NCI-H1930 (cell line): Measurements from ENCODE around the gene MIS18BP1.
"Not testable (repeated sequence)": the region's sequence is repeated elsewhere in the genome, so short reads cannot be mapped to it uniquely, and the experiment has no call there.

ENCODE experiments used
- DNase-seq, 2 experiments: peaks; one replicate each; lab custom pipeline; 2025; lab: John Stamatoyannopoulos, UW

The MIS18BP1 gene

DNA sequence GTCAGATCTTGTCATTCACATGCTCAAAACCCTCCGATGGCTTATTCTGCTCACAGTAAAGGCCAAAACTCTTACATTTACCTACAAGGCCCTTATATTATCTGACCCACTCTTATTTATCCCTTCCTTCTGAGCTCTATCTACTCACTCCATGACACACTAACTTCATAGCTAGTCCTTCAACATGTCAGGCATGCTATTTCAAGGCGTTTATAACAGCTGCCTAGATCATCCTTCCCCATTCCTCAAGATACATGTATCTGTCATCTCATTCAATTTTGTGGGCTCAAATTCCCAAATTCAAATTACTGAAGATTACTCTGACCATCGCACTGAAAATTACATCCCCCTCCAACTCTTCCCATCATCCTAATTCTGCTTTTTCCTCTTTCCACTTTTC is 6.9 kb downstream of the MIS18BP1 start:
- DNase-seq: no peak

- no peak for DNase-seq
Observed at GRCh38 chr14:45242706-45243105, 10.3 kb downstream of the MIS18BP1 start.

DNA sequence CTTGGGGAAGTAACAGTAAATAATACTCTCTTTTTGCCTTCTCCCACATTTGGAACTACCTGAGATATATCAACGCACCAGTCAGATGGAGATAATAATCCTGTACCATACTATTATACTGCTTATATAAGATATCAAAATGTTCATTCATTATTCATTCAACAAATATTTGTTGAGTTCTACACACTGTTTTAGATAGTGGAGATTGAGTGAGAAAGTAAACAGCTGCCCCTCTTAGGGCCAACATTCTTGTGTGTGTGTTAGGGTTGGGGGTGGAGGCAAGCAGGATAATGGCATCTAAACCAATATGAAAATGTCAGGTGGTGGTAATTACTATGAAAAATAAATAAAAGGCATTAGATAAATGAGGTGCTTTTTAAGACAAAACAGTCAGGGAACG is 14.0 kb downstream of the MIS18BP1 start:
- DNase-seq: no peak

DNA sequence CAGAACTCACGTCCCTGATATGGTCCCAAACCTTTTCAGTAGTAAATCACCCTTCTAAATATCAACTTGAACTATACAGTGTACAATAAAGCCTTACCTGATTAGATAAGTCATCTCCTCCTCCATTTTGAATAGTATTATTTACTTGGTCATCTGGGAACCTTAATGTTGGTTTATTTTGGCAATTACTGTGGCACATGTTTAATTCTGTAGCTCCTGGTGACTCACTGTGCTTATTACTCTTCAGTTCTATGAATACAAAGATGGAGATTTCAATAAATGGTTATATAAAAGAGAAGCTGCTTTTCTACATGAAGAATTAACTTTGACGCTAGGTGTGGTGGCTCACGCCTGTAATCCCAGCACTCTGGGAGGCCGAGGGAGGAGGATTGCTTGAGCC is 25.4 kb downstream of the MIS18BP1 start:
- no peak for DNase-seq

- DNase-seq: no peak
Observed at GRCh38 chr14:45222485-45223262, 30.3 kb downstream of the MIS18BP1 start.

GRCh38 chr14:45214341-45214740 is 38.7 kb downstream of the MIS18BP1 start:
- DNase-seq: not testable (repeated sequence)

- not testable (repeated sequence) for DNase-seq
Observed at GRCh38 chr14:45213716-45214115, 39.3 kb downstream of the MIS18BP1 start.

- DNase-seq: no peak
Observed at GRCh38 chr14:45212231-45212630, 40.8 kb downstream of the MIS18BP1 start.

GRCh38 chr14:45211295-45211694 is 41.7 kb downstream of the MIS18BP1 start:
- DNase-seq: no peak

DNA sequence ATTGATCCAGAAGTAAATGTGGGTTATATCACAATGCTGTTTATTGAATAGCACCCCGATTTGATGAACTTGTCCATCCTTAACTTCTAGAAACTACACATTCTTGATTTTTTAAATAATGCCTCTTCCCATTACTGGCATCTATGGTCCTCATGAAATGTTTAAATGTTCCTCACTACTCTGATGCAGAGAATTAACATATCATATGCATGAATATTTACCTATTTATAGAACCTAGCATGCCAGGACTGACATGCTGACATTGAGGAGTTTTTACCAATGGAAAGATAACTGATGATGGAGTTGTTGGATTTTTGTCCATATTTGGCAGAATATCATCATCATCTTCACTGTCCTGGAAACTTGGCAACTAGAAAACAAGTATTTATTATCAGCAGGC is 42.8 kb downstream of the MIS18BP1 start:
- DNase-seq: no peak

DNA sequence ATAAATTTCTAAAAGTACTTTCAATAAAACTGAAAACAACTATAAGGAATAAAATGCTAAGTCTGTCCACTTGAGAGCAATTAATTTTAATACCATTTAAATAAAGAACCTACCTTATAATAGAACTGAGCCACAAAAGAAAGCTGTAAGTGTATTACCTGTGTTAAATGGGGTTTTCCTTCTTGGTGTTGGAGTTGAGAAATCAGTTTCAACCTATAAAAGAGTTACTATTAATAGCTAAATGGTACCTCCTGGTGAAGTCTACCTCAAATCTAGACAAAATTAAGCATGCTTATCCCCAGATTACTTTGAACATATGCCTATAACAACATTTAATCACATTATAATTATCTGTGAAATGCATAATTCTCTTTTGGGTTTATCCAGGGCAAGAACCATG is 48.8 kb downstream of the MIS18BP1 start:
- no peak for DNase-seq

GRCh38 chr14:45201905-45202304 is 51.1 kb downstream of the MIS18BP1 start:
- no peak for DNase-seq

DNA sequence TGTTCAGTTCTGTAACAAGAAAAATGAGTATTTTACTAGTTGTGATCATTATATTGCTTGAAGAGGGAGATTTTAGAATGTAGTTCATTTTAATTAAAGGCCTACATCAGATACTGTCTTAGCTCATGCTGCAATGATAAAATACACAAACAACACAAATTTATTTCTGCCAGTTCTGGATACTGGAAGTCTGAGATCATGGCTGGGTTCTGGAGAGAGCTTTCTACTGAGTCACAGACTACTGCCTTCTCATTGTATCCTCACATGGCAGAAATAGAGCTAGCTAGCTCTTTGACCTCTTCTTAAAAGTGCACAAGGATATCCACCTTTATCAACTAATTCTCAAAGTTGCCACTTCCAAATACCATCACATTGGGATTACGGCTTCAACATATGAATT is 53.8 kb downstream of the MIS18BP1 start:
- DNase-seq: no peak

DNA sequence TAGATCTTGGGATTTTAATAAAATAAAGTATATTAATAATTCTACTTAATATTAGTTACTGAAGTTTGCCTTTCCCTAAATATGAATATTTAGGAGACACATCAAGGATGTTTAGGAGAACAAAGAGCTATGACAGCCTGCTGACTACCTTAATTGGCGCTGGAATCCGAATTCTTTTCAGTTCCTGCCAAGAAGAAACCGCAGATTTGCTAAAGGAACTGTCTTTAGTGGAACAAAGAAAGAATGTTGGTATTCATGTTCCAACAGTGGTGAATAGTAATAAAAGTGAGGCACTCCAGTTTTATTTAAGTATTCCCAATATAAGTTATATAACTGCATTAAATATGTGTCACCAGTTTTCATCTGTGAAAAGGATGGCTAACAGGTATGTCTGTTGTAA is 54.5 kb downstream of the MIS18BP1 start:
- DNase-seq: no peak

DNA sequence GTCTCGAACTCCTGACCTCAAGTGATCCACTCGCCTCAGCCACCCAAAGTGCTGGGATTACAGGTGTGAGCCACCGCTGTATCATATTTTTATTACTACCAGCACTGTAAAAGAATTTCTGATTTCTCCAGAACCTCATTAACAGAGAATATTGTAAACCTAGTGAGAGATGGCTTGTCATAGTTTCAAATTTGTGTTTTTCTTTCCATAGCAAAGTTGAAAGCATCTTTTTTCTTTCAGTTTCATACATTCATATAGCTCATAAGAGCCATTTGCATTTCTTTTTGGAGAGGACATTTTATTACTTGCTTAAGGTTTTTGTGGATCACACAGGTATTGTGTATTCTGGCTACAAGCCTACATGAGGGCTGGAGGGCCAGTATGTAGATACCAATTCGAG is 58.0 kb downstream of the MIS18BP1 start:
- no peak for DNase-seq

DNA sequence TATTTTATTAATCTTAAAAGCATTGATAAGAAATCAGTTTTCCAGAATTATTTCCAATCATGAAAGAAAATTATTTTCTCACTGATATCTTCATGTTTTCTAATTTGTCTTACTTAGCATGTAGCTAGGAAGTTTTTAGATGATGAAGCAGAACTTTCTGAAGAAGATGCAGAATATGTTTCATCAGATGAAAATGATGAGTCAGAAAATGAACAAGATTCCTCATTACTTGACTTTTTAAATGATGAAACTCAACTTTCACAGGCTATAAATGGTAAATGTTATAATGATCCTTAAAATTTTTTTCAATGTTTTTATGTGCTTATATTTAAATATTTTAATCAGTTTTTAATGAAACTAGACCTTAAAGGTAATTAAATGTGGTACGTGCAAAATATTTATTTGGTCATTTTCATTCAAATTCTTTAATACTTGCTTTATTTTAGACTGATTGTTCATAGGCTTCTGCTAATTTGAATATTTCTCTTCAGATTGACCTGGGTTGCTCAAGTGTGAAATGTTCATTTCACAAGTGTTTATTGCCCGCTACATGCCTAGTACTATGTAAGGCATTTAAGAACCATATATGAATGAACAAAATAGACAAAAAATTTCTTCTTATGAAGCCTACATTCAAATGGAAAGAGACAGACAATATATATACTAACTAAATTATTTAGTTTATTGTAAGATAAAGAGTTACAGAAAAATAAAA is 67.7 kb downstream of the MIS18BP1 start:
- DNase-seq: no peak

DNA sequence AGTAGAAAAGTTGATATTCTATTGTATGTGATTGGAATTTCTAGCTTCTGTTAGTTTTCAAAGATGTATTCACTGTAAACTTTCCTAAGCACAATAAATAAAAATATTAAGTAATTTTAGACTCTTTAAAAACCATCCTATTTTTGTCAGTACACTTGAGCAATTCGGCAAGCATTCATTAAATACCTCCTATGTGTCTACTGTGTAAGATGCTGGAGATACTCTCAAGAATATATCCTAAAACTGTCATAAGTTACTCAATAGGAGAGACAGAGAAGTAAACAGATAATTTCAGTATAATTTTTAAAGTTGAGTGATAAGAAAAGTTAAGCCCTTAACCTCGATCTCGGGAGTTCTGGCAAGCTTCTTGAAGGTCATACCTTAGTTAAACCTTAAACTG is 71.2 kb downstream of the MIS18BP1 start:
- DNase-seq: no peak

- DNase-seq: no peak
Observed at GRCh38 chr14:45181329-45181728, 71.7 kb downstream of the MIS18BP1 start.

DNA sequence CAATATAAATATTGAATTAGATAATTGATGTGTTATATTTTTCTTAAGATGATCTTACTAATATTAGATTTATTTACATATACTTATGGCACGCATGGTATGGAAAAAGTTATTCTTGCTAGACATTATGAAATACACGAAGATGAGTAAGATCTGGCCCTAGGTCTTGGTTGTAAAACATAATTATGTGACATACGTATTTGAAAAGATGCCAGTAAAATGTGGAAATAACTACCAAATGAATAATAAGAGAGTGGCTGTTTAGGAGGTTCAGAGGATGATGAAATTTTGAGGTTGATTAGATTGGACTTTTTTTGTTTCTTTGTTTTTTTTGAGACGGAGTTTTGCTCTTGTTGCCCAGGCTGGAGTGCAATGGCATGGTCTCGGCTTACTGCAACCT is 75.9 kb downstream of the MIS18BP1 start:
- no peak for DNase-seq

DNA sequence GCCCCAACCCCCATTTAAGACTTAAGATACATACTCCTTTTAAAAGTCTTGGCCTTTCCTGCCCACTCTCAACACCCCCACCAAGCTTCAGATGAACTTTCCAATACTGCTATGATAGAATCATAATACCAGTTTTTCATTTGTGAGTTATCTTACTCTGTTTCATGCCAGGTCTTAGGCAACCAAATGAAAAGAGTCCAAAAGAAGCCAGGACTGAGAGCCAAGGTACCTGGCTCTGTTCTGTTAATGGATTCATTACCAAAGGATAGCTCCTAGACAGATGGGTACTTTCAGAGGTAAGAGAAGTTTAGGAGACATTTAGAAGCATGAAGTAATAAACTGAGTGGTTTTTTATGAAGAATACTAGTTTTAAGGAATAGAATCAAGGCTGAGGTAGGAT is 83.1 kb downstream of the MIS18BP1 start:
- DNase-seq: no peak

GRCh38 chr14:45156067-45156466 is 96.9 kb downstream of the MIS18BP1 start:
- DNase-seq: no peak
